GM12891 (cell line): Measurements from ENCODE around the gene AXDND1.
"Not testable (repeated sequence)": the region's sequence is repeated elsewhere in the genome, so short reads cannot be mapped to it uniquely, and the experiment has no call there.

Experiments
- PAX5 ChIP-seq: IDR thresholded peaks from 2 replicates; pipeline ENCODE4 v1.6.1; 2011; ENCODE audit warnings: low read length, moderate library complexity, mild to moderate bottlenecking; ENCODE audit not compliant: insufficient read depth, severe bottlenecking
- POLR2A ChIP-seq: IDR thresholded peaks from 2 replicates; pipeline ENCODE4 v1.6.1; 2011; ENCODE audit warnings: low read depth, low read length, control low read depth
- POLR2AphosphoS5 ChIP-seq: IDR thresholded peaks from 2 replicates; pipeline ENCODE4 v1.6.1; 2011; ENCODE audit warnings: low read depth, low read length, control low read depth
- TAF1 ChIP-seq: IDR thresholded peaks from 2 replicates; pipeline ENCODE4 v1.6.1; 2011; ENCODE audit warnings: low read depth, low read length, control low read depth

- not testable (repeated sequence) for TF ChIP-seq POLR2A, POLR2AphosphoS5, TAF1, PAX5
Measured at GRCh38 chr1:179399399-179399798, 33.6 kb downstream of the AXDND1 start.
